AG09309 (cell line): ENCODE results near the gene PHYHD1.

Source experiments
- DNase-seq: peaks from one replicate; pipeline ENCODE4 v3.0.0-alpha.2; 2010; ENCODE audit warnings: low read depth
- H3K4me3 ChIP-seq: 2 replicates; pipeline ENCODE4 v1.5.1; 2011; ENCODE audit warnings: mild to moderate bottlenecking, low read depth, low read length, moderate library complexity; ENCODE audit not compliant: control insufficient read depth
- TF ChIP-seq, protein P1 (sequence below): IDR thresholded peaks from 2 replicates; pipeline ENCODE4 v1.5.1; 2011; ENCODE audit warnings: mild to moderate bottlenecking, low read depth, low read length, inconsistent platforms; ENCODE audit not compliant: insufficient read depth, control insufficient read depth; ENCODE audit errors: missing control alignments

The PHYHD1 gene

DNA sequence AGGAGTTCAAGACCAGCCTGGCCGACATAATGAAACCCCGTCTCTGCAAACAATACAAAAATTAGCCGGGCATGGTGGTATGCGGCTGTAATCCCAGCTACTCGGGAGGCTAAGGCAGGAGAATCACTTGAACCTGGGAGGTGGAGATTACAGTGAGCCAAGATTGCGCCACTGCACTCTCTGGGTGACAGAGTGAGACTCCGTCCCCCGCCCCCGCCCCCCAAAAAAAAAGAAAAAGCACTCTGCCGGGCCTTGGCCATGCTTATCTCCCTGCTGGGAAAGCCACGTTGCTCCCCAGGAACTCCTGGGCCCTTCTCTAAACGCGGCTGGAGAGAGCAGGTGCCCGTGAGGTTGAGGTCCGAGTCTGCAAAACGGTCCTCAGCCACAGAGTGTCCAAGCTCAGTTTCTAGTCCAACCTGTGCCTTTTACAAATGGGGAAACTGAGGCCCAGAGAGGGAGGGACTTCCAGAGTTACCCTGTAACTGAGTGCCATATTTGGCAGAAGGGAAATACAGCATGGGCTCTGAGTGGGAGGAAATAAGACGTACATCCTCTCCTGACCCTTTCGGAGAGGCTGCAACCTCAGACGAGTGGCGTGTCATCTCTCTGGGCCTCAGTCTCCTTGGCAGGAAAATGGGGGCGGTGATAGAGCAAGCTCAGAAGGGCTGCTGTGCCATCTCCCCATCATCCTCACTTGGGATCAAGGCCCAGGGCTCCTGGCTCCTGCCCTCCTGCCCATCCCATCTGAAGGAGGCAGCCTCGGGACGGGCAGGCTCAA is 6.6 kb upstream of the PHYHD1 start:
- TF ChIP-seq, protein P1, sequence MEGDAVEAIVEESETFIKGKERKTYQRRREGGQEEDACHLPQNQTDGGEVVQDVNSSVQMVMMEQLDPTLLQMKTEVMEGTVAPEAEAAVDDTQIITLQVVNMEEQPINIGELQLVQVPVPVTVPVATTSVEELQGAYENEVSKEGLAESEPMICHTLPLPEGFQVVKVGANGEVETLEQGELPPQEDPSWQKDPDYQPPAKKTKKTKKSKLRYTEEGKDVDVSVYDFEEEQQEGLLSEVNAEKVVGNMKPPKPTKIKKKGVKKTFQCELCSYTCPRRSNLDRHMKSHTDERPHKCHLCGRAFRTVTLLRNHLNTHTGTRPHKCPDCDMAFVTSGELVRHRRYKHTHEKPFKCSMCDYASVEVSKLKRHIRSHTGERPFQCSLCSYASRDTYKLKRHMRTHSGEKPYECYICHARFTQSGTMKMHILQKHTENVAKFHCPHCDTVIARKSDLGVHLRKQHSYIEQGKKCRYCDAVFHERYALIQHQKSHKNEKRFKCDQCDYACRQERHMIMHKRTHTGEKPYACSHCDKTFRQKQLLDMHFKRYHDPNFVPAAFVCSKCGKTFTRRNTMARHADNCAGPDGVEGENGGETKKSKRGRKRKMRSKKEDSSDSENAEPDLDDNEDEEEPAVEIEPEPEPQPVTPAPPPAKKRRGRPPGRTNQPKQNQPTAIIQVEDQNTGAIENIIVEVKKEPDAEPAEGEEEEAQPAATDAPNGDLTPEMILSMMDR = no peak
- no peak overlapping the region for H3K4me3 ChIP-seq
- no peak for DNase-seq

DNA sequence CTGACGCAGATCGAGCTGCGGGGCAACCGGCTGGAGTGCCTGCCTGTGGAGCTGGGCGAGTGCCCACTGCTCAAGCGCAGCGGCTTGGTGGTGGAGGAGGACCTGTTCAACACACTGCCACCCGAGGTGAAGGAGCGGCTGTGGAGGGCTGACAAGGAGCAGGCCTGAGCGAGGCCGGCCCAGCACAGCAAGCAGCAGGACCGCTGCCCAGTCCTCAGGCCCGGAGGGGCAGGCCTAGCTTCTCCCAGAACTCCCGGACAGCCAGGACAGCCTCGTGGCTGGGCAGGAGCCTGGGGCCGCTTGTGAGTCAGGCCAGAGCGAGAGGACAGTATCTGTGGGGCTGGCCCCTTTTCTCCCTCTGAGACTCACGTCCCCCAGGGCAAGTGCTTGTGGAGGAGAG is 4.6 kb upstream of the PHYHD1 start:
- TF ChIP-seq, protein P1 = no peak
- no peak for DNase-seq
- H3K4me3 ChIP-seq = no peak overlapping the region

DNA sequence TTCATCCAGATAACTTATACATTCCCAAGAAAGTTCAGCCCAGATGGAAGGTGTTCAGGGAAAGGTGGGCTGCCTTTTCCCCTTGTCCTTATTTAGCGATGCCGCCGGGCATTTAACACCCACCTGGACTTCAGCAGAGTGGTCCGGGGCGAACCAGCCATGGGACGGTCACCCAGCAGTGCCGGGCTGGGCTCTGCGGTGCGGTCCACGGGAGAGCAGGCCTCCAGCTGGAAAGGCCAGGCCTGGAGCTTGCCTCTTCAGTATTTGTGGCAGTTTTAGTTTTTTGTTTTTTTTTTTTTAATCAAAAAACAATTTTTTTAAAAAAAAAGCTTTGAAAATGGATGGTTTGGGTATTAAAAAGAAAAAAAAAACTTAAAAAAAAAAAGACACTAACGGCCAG is 4.0 kb upstream of the PHYHD1 start:
- DNase-seq = no peak
- H3K4me3 ChIP-seq = no peak overlapping the region

DNA sequence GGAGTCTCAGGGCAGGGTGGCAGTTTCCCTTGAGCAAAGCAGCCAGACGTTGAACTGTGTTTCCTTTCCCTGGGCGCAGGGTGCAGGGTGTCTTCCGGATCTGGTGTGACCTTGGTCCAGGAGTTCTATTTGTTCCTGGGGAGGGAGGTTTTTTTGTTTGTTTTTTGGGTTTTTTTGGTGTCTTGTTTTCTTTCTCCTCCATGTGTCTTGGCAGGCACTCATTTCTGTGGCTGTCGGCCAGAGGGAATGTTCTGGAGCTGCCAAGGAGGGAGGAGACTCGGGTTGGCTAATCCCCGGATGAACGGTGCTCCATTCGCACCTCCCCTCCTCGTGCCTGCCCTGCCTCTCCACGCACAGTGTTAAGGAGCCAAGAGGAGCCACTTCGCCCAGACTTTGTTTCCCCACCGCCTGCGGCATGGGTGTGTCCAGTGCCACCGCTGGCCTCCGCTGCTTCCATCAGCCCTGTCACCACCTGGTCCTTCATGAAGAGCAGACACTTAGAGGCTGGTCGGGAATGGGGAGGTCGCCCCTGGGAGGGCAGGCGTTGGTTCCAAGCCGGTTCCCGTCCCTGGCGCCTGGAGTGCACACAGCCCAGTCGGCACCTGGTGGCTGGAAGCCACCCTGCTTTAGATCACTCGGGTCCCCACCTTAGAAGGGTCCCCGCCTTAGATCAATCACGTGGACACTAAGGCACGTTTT is 3.5 kb upstream of the PHYHD1 start:
- DNase-seq = no peak
- TF ChIP-seq, protein P1 = no peak
- H3K4me3 ChIP-seq = no peak overlapping the region

More for the DNA sequence above, 4.0 kb upstream of the PHYHD1 start:
- TF ChIP-seq, protein P1 = no peak

DNA sequence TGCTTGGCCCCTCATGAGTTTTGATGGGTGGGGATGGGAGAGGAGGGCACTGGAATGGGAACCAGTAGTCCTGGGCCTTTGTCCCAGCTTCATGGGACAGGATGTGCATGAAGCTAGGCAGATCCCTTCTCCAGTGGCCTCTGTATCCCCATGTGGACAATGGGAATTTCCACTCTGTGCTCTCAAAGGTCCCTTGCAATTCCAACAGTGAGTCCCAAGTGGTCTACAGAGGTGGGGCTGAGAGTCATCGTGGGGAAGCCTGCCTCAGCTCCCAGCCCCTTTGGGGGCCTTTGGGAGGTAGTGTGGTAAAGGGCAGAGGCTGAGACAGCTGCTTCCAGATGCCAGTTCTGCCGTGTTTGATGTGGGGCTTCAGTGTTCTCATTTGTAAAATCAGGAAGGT is 1.9 kb upstream of the PHYHD1 start:
- TF ChIP-seq, protein P1 = no peak
- H3K4me3 ChIP-seq = no peak overlapping the region
- no peak for DNase-seq

DNA sequence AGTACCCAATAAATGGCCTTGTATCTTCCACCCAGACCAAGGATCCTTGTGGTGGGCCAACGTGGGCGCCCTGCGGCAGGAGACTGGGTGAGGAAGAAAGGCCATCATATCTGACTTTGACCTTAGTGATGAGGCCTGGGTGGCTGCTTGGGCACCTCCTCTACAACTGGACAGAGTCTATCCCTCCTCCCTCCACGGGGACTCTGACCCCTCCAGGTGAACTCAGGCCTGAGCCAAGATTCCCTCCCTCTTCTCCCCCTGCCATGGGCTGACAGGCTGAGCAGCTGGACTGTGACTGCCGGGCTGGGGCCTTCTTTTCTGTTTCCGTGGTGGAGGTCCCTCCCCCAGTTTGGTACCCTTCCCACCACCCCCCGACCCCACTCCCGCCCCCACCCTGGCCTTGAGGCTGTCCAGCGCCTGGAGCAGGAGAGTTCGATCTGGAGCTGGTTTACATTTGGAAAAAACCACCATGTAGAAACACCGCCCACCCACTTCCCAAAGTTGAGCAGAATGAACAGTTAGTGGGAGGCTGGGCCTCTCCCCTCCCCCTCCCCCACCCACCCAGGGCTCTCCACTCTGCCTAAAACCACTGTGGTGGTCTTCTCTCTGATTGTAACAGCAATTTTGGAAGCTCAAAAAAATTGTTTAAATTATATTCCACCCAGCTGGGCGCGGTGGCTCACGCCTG is 1.2 kb upstream of the PHYHD1 start:
- DNase-seq = no peak
- no peak overlapping the region for H3K4me3 ChIP-seq
- TF ChIP-seq, protein P1 = no peak
